Mesenteric fat pad (tissue), 1 donor: ENCODE measurements around the gene USP2. TPM values are rescaled to one million over a fixed set of nuclear protein-coding genes. Genes with fewer than 3 reads are reported as not detected.

Experiments used
- DNase-seq: peaks from one replicate; pipeline ENCODE4 v3.0.0-alpha.2; 2020; ENCODE audit warnings: low spot score
- total RNA-seq: library from RNA; stranded (reverse); fragmentation: NEBNext Ultra II Directional; extraction: Animal tissue kit (Norgen Biotek cat#: 25700); gene quantifications from one replicate; pipeline ENCODE4 v1.2.1, GENCODE V29; 2021
- donor health status: DM: yes; HTN: yes; CAD: no.

Gene USP2
- total RNA-seq, 1 donor from 2014 or later, result 4.2 TPM

DNA sequence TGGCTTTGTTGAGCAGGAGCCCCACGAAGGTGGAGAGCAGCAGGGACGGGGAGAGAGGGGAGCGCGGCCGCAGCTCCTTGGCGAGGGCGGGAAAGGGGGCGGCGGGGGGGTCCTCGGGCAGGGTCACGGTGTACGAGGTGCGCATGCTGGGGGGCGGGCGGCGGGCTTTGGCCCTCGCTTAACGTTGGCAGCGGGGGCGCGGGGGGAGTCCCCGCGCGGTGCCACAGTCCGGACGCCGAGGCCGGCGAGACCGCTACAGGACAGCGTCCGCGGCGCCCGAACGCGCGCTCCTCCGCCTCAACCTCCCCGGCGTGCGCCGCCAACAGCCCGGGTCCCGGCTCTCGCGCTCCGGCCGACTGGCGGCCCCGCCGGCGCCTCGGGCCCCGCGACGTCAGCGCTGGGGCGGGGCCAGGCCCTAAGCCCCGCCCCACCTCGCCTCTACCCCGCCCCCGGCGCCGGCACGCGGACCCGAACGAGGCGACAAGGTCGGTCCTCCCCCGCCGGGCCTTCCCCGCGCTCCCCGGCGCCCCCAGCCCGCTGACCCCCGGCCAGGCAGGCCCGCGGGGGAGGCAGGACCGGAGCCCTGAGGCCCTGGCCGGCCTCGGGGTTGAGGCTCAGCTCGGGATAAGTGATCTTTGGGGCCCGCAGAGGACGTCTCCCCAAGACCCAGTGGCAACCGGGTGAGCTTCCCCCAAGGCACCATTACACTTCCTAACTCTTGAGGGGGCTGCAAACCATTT is 17.5 kb downstream of the USP2 start:
- no peak for DNase-seq

DNA sequence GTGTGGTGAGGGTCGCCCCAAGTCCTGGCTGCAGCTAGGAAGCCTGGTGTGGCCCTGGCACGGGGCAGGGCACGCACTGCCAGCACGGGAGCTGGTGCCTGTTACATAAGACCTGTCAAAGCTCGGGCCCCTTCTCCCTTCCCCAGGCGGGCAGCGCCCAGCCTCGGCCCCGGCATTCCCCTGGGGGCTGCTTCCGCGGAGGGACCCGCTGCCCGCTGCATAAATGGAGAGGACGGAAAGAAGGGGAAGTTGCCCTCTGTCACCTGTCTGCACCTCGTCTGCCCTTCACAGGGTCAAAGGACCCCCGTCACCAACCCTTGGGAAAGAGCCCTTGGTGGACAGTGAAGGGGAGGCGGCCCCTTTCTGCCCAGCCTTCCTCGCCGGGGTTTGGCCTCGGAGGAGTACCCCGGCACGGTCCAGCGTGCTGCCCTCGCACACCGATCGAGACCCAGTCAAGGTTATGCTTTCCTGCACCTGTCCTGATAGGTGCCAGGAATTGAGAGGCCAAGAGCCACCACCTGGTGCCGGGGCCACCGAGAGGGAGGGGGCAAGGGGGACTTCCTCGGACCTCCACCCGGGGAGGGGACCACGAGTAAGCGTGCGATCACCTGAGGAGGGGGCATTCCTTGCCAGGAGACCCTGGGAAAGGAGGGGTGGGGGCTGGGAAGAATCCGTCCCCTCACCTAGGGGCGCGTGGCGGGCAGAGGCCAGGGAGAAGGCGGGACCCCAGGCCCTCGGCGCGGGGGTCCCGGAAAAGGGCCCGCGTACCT is 18.2 kb downstream of the USP2 start:
- DNase-seq, result no peak

DNA sequence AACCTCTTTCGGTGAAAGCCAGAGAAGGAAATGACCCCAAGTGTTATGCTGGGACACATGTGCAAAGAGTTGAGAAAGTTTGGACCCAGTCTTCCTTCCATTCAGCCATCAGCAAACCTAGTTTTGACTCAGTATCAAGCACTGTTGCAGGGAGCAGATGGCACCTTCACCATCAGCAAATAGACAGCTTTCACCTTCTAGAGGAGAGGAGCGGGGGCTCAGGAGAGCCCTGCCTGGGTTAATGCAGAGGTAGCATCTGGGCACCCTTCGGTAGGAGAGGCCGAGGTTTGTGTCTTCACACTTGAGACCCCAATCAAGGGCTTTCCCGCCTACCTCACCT is 18.8 kb downstream of the USP2 start:
- DNase-seq, result no peak

DNA sequence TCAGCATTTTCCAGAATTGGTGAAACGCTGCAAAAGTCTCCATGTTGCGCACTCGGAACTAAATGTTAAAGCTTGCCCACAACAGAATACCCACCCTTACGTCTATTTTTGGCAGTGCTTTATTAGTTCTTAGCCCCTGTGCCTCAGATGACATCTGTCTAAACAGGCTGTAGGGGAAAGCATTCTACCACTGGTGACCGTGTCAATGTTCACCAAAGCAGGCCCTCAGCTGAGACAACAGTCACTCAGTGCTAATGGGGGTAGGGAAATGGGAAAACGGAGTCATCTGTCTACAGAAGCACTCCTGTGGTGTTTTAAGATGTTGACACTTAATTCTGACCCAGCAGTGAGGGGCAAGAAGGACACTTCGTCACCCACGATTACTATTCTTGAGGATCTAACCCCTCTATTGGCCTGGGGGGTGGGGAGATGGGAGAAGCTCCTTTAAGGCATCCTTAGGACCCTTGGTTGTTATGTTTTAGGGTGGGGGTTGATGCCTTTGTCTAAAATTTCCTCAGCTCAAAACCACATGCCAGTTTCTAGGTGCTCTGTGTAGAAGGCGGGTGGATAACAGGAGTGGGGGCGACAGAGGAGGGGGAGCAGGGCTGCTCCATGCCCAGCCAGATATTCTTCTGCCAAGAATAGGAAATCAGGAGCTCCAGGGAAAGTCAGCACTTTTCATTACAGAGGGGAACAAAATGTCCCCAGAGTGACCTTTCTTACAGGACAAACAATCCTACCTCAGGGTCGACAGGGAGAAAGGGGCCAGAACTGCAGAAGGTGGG is 19.4 kb downstream of the USP2 start:
- no peak for DNase-seq

DNA sequence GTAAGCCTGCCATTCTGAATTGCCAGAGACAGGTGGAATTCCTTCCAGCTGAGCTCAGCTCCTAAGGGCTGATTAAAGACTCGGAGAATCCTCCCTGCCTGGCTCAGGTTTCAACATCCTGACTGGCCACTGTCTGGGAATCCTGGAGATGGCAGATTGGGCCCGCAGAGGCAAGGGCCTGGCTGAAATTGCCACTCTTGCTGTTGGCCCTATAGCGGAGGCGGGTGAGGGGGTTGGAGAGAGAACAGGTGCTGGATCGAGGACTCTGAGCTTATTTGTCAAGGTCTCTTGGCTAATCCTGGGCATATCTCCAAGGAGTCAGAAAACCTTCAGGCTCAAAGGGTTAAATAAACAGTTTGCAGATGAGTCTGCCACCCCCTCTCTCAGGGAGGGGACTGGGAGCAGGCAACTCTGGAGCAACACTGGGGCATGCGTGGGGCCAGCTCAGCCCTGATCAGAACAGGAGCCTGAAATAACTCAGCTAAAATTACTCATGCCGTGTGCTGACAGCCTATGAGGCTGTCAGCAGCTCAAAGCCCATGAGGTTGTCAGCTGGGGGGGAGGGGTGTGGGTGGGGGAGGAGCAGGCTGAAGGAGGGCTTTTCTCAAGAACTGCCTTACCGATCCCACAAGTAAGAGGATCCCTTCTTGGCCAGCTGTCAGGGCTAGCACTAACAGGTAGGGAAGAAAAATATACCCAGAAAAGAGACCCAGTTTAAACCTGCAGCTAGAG is 20.3 kb downstream of the USP2 start:
- DNase-seq, result no peak

DNA sequence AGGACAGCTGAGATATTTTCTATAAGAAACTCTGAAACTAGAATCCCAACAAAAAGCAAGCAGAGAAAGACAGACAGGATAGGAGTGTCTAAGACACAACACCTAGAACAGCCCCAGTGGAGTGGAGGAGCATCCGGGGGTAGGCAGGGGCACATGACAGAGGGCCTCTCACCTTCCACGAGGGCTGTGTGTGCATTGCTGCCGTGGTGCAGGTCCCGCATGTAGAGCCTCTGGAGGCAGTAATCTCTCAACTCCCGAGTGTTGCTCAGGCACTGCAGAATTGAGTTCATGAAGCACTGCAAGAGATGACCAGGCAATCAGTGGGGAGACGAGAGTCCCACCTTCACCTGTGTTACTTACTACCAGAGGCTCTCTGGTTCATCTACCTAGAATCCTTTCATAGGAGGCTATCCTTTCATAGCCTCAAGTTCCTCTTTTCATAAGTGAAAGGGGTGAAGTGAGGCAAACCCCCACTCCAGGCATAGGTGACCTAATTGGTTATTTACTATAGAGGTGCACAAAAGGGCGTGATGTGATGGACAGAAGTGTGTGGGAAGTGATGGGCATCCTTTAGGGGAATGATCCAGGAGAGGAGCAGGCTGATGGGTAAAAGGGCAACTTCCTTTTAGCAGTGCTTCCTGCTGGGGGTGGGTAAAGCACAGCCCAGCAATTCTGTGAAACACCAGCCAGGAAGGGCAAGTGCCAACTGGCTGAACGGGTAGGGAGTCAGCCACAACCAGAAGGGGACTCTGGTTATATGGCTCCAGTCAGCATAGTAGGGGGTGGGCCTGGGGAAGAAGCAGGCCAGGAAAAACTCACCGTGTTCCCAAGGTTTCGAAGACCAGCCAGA is 21.9 kb downstream of the USP2 start:
- no peak for DNase-seq

DNA sequence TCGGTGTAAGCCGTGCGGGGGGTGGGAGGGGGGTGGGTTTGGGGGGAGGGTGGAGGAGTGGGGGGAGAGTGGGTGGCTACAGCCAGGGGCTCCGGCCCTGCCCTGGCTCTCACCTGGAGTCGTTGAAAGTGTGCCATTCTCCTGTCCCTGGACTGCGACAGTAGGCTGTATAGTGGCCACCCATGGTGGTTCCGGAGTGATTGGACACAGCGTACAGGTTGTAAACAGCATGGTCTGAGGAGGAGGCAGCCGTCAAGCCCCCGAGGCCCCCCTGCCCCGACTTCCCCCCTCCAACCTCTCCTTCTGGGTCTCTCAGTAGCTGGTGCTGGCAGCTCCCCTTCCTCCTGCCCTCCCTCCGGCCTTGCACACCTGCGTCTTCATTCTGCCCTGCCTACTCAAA is 24.4 kb downstream of the USP2 start:
- DNase-seq, result no peak

DNA sequence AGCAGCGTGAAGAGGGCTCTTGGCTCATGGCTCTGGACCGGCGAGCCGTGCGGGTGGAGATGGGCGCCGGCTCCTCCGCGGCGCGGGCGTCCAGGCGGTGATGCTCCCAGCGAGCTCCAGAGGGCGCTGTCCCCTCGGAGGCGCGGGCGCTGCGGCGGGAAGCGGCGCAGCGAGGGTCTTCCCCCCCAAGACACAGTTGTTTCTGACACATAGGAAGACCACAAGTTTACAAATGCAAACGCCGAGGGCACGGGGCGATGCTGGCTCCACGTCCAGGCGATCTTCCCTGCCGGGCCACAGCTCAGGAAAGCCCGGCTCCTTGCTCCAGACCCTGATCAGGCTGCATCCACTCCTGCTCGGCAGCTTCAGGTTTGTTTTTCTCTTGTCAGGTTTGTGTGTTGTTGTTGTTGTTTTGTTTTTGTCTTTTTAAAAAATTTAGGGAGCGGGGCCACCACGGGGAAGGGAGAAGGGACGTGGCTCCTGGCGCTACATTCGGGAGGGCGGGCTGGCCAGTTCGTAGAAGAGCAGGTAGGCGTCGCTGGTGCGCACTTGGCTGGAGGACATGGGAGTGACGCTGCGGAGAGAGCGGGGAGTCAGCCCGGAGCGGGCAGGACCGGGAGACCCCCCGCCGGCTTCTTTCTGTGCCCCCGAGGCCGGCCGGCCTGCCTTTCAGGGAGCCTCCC is 25.0 kb downstream of the USP2 start:
- DNase-seq, result peak; percentile 95

DNA sequence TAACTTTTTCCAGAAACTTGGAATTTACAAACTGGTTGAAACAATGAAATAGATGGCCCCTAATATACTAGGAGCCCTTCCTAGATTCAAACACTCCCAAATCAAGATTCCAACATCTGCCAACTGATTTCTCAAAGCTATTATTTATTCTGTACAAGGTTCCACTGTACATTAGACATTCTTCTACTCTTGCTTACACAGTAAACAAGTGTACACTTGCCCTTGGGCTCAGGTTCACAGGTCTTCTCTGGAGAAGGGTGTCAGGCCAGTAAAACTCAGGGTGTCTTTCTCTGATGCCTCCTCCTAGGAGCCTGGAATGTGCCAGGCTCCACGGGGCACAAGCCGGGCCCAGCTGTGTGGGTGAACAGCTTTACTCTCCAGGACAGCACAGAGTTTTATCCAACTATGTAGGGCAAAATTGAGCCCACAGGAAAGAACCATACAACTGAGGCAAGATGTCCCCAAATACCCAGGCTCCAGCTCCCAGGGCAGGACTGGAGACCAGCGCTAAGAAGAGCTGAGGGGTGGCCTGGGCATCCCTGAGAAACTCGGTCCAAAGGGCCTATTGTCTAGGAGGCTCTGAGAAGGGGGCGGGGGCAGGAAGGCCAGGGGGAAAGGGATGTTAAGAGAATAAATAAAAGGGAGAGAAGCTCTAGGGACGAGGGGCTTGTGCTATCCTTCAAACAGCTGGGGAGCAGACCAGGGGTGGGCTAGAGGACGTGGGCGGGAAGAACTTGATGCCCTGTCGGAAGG is 26.2 kb downstream of the USP2 start:
- no peak for DNase-seq

DNA sequence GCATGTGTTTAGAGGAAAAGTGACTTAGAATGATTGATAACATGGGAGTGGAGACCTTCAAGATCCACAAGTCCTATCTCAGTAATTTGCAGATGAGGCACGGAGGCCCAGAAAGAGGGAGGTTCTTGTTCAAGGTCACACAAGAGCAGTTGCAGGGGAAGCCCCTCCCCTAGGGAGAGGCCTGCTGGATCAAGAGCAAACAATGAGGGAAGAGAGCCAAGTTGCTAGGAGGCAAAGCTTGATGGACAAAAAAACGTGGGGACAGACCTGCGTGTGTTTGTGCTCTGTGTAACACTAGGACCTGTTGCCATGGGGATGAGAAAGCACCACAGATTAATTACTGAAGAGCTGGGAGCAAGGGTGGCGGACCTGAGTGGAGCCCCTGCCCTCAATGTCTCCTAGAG is 28.6 kb downstream of the USP2 start:
- DNase-seq, result no peak

DNA sequence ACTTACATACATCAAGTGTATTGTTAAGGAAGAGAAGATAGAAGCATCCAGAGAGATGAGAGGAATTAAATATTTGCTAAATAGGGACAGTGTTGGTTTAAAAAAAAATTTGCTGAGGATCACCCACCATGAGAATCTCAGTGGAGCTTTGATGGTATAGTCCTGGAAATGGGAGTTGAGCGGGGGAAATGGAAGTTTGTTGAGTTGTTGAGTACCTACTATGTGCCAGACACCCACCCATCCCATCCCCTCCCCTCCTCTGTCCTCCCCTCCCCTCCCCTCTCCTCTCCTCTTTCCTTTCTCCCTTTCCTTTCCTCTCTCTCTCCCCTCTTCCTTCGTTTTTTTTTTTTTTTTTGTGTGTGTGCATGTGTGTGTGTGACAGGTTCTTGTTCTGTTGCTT is 30.3 kb downstream of the USP2 start:
- DNase-seq, result no peak

DNA sequence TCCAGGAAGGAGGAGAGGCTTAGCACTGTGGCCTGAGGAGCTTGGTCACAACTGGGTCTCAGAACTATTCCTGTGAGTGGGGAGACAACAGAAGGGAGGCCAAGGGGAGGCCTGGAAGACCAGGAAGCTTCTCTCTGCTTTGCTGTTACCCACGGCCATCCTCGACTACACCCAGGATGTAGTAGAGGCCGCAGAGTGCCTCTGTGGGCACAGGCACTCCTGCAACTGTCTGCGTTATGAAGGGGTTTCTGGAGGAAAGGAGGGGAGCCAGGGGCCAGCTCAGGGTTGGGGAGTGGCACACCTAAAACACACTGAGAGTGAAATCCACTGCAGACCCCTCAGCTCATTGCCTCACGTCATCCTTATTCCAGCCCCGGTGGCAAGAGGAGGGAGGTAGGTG is 31.2 kb downstream of the USP2 start:
- DNase-seq, result no peak

DNA sequence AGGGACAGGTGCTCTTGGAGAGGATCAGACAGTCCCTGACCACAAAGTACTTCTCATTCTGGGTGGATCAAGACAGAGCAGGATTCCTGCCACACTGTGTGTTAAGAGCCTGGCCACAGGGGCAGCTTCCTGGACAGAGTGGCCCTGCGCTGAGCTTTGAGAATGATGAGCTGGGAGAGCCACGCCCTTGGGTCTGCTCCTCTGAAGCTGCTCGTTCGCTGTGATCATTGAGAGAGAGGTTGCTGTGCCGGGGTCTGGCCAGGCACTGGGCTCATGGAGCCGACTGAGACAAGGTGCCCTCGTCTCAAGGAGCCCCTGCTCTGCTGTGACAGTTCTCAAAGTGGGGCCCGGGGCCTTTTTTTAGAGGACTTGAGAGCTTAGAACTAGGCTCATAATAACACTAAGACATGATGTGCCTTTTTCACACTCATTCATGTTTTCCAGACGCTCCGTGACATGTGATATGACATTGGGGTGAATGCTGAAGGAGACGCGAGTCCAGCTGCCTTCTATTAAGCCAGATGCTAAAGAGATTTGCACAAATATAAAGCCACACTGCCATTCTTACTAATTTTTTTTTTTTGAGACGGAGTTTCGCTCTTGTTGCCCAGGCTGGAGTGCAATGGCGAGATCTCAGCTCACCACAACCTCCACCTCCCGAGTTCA is 33.4 kb downstream of the USP2 start:
- no peak for DNase-seq

DNA sequence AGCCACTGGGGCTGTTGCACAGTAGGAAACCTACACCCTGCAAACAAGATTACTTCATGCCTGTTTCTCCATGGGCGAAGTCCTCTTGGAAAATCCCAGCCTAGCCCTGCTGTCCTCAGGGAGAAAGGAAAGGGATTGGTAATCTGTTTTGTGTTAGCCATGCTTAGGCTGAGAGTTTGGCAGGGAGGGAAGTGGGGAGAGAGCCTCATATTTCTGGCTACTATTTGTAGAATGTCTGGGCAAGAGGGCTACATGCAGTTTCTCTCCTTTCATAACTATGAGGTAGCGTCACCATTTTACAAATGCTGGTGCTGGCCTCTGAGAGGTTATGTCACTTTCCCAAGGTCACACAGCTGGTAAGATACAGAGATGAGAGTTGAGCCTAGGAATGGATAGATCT is 34.2 kb downstream of the USP2 start:
- DNase-seq, result no peak

DNA sequence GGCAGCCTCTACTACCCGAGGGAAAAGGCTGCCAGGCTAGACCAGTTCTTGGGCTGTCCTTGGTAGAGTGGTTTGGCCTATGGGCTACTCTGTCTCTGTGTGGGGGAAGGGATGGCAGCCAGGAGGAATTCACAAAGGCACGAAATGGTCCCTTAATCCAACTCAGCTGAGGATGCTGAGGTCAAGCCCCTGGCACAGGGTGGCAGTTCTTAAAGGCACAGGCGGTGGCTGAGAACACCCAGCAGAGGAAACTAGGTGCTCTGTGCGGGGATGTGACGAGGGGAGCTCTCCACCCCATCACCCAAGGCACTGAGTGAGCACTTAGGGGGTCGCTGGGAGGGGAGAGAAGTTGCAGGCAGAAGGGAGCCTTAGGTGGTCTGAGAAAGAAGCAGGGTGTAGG is 34.9 kb downstream of the USP2 start, which contains the start of gene MFRP:
Gene MFRP, minus strand, starts transcription at position 101 of the 400 bp plus-strand sequence. CDS start 192 bp downstream, outside the sequence.
- DNase-seq, result no peak

DNA sequence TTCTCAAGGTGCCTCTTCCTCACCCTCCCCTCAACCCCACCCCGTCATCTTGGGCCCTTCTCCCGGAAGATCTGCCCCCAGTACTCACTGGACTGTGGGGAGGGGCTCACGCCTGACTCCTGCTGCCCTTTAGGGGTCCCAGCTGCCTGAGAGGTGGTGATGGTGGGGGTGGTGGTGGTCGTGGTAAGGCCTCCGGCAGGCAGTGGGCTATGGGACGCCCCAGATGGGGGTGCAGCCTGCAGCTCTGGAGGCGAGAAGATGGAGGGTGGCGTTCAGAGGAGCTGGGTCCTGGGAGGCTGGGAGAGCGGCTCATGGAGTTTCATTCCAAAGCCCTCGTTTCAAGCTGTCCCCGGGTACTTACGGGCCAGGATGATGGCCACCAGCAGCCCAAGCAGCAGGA is 35.8 kb downstream of the USP2 start:
- no peak for DNase-seq

DNA sequence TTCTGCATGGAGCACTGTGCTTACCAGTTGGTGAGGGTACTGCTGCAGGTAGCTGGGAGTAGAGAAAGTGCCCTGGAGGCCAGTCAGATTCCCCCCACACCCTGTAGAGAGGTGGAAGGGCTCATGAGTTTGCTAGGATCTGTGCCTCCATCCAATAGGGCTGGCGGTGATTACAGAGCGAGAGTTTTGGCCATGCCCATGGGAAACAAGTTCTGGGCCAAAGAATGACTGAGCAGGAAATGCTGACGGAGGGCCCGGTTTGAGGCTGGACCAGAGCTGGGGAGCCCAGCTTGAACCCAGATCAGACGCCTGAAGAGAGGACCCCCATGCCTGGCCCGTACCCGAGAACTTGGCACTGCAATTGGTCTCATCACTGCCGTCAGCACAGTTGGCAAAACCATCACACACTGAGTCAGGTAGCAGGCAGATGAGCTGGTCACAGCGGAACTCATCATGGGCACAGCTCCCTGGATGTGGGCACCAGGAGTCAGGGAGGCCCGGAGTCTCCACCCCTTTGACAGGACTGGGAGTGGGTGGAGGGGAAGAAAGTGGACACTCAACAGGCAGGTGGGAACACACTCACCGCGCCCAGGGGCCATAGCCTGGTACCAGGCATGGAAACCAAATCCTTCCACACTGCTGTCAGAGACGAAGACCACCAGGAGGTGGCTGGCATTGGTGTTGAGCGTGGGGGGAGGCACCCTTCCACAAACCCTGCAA is 37.0 kb downstream of the USP2 start:
- DNase-seq, result no peak

DNA sequence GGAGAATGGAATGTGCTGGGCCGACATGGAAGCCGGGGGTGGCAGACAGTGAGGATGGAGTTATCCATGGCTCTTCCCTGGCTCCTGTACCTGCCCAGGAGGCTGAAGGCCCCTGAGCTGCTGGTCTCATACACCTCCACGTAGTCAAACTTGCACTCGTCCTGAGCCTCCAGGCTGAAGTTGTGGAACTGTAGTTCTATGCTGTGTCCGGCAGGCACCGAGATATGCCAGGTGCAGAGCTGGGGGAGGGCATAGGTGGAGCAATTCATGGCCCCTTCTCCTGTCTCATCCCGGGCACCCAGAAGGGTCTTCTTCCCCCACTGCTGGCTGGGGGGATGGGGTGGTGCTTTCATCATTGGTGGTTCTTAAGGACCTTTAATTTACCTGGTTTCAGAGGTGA is 37.8 kb downstream of the USP2 start:
- DNase-seq, result no peak
